Measurements from ENCODE around the gene FLOT1. TPM values are rescaled to one million over a fixed set of nuclear protein-coding genes. Genes with fewer than 3 reads are reported as not detected.

Gene FLOT1
- total and polyA plus RNA-seq, 9 of the 15 experiments (the other 6 are each of a cell fraction or from before 2014, with no cell fraction given), result 11.7 to 149 (median 118) TPM

DNA sequence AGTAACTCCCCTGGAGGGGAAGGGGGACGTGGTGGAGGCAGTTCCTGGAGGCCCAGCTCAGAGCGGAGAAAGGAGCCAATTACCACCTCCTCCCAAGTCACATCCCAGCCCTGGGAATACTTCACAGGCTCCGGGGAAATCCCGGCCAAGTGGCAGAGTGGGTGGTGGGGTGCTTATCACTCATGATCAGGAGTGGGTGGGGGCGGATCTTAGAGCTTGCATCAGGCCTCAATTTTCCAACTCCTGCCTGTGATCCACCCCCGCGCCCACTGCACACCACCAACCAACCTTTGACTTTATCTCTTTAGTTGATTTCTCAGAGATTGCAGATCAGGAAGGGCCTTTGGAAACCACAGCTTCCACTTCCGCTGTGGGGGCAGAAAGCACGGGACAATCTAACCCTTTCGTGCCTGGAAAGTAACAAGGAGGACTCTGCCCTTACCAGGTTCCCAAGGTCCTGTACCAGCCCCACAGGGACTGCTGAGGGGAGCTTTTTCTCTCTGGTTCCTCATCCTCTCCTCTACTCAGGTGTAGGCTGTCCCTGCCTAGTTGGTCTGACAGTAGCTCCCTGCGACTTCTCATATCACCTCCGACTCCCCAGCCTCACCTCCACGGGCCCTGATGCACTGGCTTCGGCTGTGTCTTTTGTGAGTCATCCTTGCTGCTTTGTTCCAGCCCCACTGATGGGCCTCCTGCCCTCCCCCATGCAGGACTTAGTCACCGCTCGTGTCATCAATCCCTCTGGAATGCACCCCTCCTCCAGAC is 26.8 kb upstream of the FLOT1 start (continued):
- TF ChIP-seq, protein P1, sequence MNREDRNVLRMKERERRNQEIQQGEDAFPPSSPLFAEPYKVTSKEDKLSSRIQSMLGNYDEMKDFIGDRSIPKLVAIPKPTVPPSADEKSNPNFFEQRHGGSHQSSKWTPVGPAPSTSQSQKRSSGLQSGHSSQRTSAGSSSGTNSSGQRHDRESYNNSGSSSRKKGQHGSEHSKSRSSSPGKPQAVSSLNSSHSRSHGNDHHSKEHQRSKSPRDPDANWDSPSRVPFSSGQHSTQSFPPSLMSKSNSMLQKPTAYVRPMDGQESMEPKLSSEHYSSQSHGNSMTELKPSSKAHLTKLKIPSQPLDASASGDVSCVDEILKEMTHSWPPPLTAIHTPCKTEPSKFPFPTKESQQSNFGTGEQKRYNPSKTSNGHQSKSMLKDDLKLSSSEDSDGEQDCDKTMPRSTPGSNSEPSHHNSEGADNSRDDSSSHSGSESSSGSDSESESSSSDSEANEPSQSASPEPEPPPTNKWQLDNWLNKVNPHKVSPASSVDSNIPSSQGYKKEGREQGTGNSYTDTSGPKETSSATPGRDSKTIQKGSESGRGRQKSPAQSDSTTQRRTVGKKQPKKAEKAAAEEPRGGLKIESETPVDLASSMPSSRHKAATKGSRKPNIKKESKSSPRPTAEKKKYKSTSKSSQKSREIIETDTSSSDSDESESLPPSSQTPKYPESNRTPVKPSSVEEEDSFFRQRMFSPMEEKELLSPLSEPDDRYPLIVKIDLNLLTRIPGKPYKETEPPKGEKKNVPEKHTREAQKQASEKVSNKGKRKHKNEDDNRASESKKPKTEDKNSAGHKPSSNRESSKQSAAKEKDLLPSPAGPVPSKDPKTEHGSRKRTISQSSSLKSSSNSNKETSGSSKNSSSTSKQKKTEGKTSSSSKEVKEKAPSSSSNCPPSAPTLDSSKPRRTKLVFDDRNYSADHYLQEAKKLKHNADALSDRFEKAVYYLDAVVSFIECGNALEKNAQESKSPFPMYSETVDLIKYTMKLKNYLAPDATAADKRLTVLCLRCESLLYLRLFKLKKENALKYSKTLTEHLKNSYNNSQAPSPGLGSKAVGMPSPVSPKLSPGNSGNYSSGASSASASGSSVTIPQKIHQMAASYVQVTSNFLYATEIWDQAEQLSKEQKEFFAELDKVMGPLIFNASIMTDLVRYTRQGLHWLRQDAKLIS (CRISPR knock-in tag; IDR thresholded peaks at IDR 0.05), result 0 out of 2 replicates have a peak, but pooled peaks have one; percentile 66
- TF ChIP-seq ZNF224 (CRISPR knock-in tag; IDR thresholded peaks at IDR 0.05) (no peak), PML (IDR thresholded peaks at IDR 0.05; ENCODE audit: low read length) (0 out of 2 replicates have a peak, but pooled peaks have one; percentile 35), SREBF2 (CRISPR knock-in tag; IDR thresholded peaks at IDR 0.05) (no peak), EHMT2 (IDR thresholded peaks at IDR 0.05) (peak; percentile 15; the same call in 1 of the 2 replicates), NFE2 (IDR thresholded peaks at IDR 0.05; ENCODE audit: low read depth) (peak; percentile 68), ZNF124 (CRISPR knock-in tag; IDR thresholded peaks at IDR 0.05) (no peak), PHF20 (IDR thresholded peaks at IDR 0.05; ENCODE audit: partially characterized antibody) (no peak), MBD2 (IDR thresholded peaks at IDR 0.05; ENCODE audit: borderline replicate concordance, low read depth) (no peak; the same call in 1 of the 2 replicates), EP400 (IDR thresholded peaks at IDR 0.05) (peak; percentile 71), POLR2B (IDR thresholded peaks at IDR 0.05; ENCODE audit: low read depth, partially characterized antibody) (peak; percentile 48), MAFK (IDR thresholded peaks at IDR 0.05; ENCODE audit: low read length) (no peak)
- TF ChIP-seq, protein P2, sequence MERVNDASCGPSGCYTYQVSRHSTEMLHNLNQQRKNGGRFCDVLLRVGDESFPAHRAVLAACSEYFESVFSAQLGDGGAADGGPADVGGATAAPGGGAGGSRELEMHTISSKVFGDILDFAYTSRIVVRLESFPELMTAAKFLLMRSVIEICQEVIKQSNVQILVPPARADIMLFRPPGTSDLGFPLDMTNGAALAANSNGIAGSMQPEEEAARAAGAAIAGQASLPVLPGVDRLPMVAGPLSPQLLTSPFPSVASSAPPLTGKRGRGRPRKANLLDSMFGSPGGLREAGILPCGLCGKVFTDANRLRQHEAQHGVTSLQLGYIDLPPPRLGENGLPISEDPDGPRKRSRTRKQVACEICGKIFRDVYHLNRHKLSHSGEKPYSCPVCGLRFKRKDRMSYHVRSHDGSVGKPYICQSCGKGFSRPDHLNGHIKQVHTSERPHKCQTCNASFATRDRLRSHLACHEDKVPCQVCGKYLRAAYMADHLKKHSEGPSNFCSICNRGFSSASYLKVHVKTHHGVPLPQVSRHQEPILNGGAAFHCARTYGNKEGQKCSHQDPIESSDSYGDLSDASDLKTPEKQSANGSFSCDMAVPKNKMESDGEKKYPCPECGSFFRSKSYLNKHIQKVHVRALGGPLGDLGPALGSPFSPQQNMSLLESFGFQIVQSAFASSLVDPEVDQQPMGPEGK (CRISPR knock-in tag; IDR thresholded peaks at IDR 0.05; ENCODE audit: borderline replicate concordance), result no peak
- TF ChIP-seq, protein P3, sequence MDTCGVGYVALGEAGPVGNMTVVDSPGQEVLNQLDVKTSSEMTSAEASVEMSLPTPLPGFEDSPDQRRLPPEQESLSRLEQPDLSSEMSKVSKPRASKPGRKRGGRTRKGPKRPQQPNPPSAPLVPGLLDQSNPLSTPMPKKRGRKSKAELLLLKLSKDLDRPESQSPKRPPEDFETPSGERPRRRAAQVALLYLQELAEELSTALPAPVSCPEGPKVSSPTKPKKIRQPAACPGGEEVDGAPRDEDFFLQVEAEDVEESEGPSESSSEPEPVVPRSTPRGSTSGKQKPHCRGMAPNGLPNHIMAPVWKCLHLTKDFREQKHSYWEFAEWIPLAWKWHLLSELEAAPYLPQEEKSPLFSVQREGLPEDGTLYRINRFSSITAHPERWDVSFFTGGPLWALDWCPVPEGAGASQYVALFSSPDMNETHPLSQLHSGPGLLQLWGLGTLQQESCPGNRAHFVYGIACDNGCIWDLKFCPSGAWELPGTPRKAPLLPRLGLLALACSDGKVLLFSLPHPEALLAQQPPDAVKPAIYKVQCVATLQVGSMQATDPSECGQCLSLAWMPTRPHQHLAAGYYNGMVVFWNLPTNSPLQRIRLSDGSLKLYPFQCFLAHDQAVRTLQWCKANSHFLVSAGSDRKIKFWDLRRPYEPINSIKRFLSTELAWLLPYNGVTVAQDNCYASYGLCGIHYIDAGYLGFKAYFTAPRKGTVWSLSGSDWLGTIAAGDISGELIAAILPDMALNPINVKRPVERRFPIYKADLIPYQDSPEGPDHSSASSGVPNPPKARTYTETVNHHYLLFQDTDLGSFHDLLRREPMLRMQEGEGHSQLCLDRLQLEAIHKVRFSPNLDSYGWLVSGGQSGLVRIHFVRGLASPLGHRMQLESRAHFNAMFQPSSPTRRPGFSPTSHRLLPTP (IDR thresholded peaks at IDR 0.05; ENCODE audit: borderline replicate concordance, extremely low read depth, insufficient read length), result no peak
- TF ChIP-seq, protein P4, sequence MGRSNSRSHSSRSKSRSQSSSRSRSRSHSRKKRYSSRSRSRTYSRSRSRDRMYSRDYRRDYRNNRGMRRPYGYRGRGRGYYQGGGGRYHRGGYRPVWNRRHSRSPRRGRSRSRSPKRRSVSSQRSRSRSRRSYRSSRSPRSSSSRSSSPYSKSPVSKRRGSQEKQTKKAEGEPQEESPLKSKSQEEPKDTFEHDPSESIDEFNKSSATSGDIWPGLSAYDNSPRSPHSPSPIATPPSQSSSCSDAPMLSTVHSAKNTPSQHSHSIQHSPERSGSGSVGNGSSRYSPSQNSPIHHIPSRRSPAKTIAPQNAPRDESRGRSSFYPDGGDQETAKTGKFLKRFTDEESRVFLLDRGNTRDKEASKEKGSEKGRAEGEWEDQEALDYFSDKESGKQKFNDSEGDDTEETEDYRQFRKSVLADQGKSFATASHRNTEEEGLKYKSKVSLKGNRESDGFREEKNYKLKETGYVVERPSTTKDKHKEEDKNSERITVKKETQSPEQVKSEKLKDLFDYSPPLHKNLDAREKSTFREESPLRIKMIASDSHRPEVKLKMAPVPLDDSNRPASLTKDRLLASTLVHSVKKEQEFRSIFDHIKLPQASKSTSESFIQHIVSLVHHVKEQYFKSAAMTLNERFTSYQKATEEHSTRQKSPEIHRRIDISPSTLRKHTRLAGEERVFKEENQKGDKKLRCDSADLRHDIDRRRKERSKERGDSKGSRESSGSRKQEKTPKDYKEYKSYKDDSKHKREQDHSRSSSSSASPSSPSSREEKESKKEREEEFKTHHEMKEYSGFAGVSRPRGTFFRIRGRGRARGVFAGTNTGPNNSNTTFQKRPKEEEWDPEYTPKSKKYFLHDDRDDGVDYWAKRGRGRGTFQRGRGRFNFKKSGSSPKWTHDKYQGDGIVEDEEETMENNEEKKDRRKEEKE (IDR thresholded peaks at IDR 0.05; ENCODE audit: borderline replicate concordance in 1 of 2, control insufficient read depth in 1 of 2, low read depth in 2 of 2, low read length in 1 of 2), result no peak
